HG02943 (cell line): ENCODE results near the gene BAG5.
"Not testable (repeated sequence)": the region's sequence is repeated elsewhere in the genome, so short reads cannot be mapped to it uniquely, and the experiment has no call there.

Source experiments
- ATAC-seq: cut with Tn5 transposase; IDR thresholded peaks from one replicate; pipeline ENCODE4 v1.9.1; 2021; ENCODE audit warnings: mild to moderate bottlenecking, low read depth, moderate library complexity; ENCODE audit not compliant: unreplicated experiment

The BAG5 gene

DNA sequence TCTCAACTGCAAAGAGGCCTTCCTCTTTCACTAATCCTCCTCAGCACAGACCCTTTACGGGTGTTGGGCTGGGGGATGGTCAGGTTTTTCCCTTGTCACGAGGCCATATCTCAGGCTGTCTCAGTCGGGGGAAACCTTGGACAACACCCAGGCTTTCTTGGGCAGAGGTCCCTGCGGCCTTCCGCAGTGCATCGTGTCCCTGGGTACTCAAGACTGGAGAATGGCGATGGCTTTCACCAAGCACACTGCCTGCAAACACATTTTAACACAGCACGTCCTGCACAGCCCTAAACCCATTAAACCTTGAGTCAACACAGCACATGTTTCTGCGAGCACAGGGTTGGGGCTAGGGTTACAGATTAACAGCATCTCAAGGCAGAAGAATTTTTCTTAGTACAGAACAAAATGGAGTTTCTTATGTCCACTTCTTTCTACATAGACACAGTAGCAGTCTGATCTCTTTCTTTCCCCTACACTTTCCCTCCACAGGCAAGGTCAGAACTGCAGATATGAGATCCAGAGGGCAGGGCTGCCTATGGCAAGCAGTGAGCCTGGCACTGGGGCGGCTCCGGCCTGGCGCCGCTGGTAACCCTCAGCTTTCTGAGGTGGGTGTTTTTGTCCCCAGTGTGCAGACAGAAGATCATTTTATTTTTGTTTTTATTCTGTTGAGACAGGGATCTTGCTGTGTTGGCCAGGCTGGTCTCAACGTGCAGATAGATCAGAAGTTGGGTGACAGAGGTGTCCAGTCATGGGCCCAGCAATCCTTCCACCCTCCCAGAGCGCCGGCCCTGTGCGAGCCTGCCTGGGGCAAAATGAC lies 36.8 kb downstream of the BAG5 start:
- ATAC-seq = not testable (repeated sequence)

DNA sequence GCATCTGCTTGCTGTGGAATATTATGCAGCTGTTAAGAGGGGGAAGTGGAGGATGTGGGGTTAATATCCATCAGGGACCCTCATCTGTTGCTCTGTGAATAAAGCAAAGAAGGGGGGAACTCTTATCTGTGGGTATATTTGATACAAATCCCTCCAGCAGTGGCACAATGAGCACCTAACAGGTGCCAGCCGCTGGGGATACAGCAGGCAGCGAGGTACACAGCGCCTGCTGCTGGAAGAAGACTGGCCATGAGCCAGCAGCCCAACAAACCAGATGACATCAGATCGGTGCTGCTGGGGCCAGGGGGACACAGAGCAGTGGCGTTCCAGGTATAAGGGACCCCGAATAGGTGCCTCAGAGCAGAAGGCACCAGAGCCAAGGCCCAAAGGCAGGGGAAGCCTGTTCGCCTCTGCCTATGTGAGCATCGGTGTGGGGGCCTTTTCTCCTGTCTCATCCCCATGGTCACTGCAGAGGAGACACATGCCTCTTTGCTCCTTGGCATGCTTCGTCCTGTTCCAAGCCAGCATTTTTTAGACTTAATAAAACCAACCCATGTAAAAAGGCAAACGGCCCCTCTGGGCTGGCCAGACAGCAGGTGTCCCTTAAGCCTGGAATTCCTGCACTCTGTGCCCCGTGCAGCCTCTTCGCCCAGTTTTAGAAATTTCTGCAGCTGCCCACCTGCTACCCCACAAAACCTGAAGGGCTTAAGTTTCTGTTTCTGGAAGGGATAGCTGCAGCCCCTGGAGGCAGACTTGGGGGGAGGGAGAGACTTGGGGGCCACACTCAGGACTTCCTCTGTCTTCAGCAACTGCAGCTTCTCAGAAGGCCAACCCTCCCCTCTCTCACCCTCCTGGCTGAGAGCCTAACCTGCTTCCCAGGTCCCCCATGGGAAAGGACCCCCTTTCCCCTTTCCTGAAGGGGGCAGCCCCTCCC lies 38.2 kb downstream of the BAG5 start:
- no peak for ATAC-seq

GRCh38 chr14:103523575-103523954 lies 38.9 kb downstream of the BAG5 start:
- ATAC-seq = no peak

GRCh38 chr14:103522649-103523574 lies 39.5 kb downstream of the BAG5 start, which contains the start of gene CKB:
CKB (minus strand) TSS chr14:103522830; CDS start chr14:103522493, 337 bp downstream.
- ATAC-seq = no peak

DNA sequence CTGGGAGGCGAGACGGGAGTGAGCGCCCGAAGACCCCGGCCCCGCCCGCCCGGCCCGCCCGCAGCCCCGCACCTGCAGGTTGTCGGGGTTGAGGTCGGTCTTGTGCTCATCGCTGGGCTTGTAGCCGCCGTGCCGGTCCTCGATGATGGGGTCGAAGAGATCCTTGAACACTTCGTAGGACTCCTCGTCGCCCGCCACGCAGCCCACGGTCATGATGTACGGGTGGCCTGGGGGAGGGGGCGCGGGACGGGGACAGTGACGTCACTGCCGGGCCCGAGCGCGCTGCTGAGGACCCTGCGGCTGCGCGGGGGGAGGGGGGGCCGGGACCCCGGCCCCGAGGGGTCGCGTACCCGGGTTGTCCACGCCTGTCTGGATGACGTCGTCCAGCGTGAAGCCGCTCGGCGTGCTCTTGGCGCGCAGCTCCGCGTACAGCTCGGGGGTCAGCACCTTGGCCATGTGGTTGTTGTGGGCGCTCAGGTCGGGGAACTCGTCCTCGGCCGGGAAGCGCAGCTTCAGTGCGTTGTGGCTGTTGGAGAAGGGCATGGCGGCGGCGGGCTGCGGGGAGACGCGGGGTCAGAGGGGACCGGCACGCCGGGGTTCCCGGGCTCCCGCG lies 40.4 kb downstream of the BAG5 start:
- no peak for ATAC-seq

DNA sequence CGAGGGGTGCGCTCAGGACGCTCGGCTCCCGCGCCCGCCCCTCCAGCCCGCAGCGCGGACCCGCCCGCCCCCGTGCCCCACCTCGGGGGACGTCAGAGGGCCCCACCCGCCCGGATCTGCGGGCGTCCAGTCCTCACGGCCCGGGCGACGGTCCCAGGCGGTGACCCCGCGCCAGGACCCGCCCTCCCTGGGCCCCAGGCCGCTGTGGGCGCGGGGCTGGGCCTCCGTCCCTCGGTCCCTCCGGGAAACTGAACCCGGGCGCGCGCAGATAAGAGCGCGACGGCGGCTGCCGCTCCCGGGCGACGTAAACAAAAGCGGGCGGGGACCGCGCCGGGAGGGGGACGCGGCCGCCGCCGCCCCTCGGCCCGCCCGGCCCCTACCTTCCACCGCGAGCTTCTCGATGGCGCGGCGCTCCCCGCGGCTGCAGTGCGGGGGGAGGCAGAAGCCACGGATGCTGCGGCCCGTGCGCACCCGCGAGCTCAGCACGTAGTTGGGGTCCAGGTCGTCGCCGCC lies 41.0 kb downstream of the BAG5 start:
- ATAC-seq = no peak

DNA sequence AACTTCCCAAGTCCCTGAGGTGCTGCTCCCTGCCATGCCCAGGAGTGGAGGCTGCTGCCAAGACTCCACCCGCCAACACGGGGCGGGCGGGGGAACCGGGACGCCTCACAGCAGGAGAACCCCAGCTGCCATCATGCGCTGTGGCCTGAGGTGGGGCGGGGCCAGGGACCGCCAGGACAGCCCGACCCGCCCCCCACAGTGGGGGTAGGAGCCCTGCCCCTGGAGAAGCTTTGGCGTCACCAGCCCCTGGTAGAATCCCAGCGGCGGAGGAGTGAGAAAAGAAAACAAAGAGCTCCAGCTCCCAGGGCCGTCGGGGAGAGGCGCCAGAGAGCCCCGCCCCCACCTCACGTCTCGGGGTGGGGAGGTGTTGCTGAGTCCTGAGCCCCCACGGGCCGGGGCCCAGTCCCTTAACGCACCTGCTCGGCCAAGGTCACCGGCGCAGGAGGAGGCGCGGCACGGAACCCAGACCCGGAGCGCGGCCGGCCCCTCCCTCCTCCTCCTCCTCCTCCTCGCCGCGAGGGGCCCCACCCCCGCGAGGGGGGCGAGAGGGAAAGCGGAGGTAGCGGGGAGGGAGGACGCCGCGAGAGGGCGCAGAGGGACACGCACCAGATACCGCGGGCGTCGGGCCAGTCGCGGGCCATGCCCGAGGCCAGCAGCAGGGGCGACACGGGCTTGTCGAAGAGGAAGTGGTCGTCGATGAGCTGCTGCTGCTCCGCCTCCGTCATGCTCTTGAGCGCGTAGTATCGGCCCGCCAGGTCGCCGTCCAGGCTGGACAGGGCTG lies 41.6 kb downstream of the BAG5 start:
- ATAC-seq = no peak

- no peak for ATAC-seq
Measured at GRCh38 chr14:103520269-103520656, 42.2 kb downstream of the BAG5 start.

DNA sequence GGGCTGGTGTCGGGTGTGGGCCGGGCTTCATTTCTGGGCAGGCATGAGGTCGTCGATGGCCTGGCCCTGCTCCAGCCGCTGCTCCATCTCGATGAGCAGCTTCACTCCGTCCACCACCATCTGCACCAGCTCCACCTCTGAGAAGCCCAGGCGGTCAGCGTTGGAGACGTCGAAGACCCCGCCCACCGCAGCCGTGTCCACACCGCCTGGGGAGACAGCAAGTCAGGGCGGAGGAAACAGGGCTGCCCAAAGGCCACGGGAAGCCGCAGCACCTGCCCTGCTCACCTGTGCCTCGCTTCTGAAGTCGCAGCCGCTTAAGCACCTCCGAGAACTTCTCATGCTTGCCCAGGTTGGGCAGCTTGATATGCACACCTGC lies 42.6 kb downstream of the BAG5 start:
- no peak for ATAC-seq

DNA sequence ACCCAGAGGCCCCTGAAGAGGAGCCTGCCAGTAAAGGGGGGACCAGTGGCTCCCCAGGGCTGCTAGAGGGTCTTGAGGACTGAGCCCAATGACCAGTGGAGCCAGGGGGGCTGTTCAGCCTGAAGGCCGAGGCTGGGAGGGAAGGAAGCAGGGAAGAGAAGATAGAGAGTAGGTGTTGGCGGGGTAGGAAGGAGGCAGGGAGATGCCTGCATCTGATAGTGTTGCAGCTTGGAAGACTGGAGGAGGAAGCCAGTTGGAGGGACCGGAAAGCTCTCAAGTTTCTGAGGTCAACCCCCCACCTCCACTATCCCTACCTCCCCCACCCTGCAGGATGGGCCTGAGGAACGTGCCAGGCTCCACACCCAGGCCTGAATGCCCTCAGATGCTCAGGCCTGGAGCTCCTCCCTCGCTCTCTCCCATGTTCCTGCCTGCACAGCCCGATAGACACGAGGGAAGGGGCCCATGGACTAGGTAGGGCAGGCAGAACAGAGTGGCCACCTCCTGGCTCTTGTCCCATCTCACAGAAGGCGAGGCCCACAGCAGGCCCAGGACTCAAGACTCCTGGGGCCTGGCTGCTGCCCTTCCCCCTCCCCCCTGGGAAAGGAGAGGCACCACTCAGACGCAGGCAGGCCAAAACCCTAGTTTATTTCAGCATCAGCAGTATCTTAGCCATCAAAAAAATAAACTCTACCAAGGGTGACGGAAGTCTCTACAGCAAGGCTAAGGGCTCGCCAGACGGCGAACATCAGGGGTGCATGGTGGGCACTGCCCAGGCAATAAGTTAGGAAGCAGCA lies 43.2 kb downstream of the BAG5 start:
- no peak for ATAC-seq

DNA sequence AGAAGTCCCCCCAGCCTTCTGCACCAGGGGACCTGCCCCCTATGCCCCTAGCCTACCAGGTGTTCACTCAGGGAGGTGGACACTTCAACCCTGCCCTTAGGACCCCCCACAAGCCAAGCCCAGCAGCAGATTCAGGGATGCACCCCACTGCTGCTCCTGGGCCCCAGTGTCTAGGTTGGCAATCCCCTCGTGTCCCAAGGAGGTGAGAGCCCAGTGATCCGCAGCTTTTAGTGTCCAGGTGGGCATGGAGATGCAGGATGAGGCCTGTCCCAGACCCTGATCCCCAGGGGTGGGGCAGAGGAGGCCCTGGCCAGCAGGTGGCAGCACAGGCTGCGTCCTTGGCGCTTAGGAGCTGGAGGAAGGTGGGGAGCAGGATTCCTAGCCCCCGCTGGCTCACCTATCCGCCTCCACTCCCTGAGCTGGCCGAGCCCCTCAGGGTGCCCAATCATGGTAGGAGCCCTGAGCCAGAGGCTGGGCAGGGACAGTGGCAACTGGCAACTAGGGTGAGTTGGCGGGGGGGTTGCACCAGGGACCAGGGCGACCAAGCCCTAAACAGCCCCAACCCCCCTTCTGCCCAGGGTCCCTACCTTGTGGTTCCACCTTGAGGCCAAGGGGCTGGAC lies 43.9 kb downstream of the BAG5 start:
- ATAC-seq = no peak

GRCh38 chr14:103517721-103518421 lies 44.6 kb downstream of the BAG5 start:
- ATAC-seq = no peak

GRCh38 chr14:103517174-103517566 lies 45.3 kb downstream of the BAG5 start:
- ATAC-seq = no peak

GRCh38 chr14:103516426-103517173 lies 45.9 kb downstream of the BAG5 start:
- no peak for ATAC-seq

DNA sequence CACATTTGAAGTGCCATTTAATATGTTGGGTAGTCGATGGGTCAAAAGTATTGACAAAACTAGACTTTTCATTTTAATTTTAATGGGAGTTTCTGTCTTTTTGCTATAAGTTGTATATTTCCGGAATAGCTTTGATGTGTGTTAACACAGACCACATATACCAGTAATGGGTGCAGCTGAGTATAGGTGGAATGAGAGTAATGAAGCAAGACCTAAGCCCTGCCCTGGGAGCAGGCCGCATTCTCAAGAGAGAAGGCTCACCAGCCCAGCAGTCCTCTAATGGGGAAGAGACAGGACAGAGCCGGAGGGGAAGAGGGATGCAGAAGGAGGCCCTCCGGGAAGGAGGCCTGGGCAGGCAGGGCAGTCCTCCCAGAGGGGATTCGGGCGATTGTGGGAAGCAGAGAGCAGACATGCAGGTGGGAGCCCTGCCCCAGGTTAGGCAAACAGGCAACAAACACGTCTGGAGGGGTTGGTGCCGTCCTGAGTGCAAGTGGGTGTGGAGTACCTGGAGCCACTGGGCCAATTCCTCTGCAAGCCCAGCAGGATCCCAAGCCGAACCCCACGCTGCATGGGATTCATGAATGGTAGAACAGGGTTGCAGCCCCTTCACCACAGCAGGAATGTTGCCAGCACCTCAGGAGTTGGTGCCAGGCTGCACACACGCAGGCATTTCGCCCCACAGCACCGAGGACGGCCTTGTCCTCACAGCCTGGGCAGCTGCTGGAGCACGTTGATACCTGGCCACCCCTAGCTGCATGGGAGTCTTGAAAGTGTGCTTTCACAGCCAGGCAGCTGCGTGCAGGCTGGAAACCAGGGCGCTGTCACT lies 47.6 kb downstream of the BAG5 start:
- ATAC-seq = no peak
